ENCODE results near the gene MYDGF. TPM values are rescaled to one million over a fixed set of nuclear protein-coding genes. Genes with fewer than 3 reads are reported as not detected.
A peak's percentile ranks its signal among the peaks of the same experiment; 100 is the strongest.

MYDGF gene
- total RNA-seq, 2 experiments from 2014 or later = 59.2 to 65.8 TPM

GRCh38 chr19:4707322-4707721 is 37.2 kb upstream of the MYDGF start:
- H3K9me3 Mint-ChIP-seq = no peaks in the 10 kb centered on the region
- H3K36me3 Mint-ChIP-seq = peaks cover 12% of the 10 kb centered on the region
- H3K4me1 Mint-ChIP-seq = peaks cover 2% of the 10 kb centered on the region
- no peak overlapping the region for H3K4me3 Mint-ChIP-seq
- H3K27ac Mint-ChIP-seq = no peak overlapping the region
- H3K27me3 Mint-ChIP-seq = no peaks in the 10 kb centered on the region
- DNase-seq = no peak

- Mint-ChIP-seq H3K9me3 (no peaks in the 10 kb centered on the region), H3K27me3 (no peaks in the 10 kb centered on the region), H3K36me3 (peaks cover 14% of the 10 kb centered on the region), H3K27ac (no peak overlapping the region), H3K4me1 (peaks cover 2% of the 10 kb centered on the region), H3K4me3 (no peak overlapping the region)
- DNase-seq = no peak
Measured at GRCh38 chr19:4705413-4706131, 35.4 kb upstream of the MYDGF start.

- H3K27ac Mint-ChIP-seq = no peak overlapping the region
- H3K27me3 Mint-ChIP-seq = no peaks in the 10 kb centered on the region
- no peak for DNase-seq
- no peaks in the 10 kb centered on the region for H3K9me3 Mint-ChIP-seq
- no peaks in the 10 kb centered on the region for H3K4me1 Mint-ChIP-seq
- peaks cover 14% of the 10 kb centered on the region for H3K36me3 Mint-ChIP-seq
- no peak overlapping the region for H3K4me3 Mint-ChIP-seq
Measured at GRCh38 chr19:4704317-4704673, 34.2 kb upstream of the MYDGF start.

GRCh38 chr19:4703671-4704316 is 33.7 kb upstream of the MYDGF start:
- H3K27ac Mint-ChIP-seq = no peak overlapping the region
- peaks cover 12% of the 10 kb centered on the region for H3K36me3 Mint-ChIP-seq
- H3K9me3 Mint-ChIP-seq = no peaks in the 10 kb centered on the region
- no peaks in the 10 kb centered on the region for H3K27me3 Mint-ChIP-seq
- no peaks in the 10 kb centered on the region for H3K4me1 Mint-ChIP-seq
- no peak for DNase-seq
- H3K4me3 Mint-ChIP-seq = no peak overlapping the region

GRCh38 chr19:4702764-4703163 is 32.6 kb upstream of the MYDGF start:
- no peak for DNase-seq
- Mint-ChIP-seq H3K4me3 (no peak overlapping the region), H3K4me1 (no peaks in the 10 kb centered on the region), H3K36me3 (peaks cover 12% of the 10 kb centered on the region), H3K9me3 (no peaks in the 10 kb centered on the region), H3K27me3 (no peaks in the 10 kb centered on the region), H3K27ac (no peak overlapping the region)

GRCh38 chr19:4701557-4701956 is 31.4 kb upstream of the MYDGF start:
- H3K4me3 Mint-ChIP-seq = no peak overlapping the region
- no peak for DNase-seq
- H3K27ac Mint-ChIP-seq = no peak overlapping the region
- no peaks in the 10 kb centered on the region for H3K27me3 Mint-ChIP-seq
- peaks cover 21% of the 10 kb centered on the region for H3K36me3 Mint-ChIP-seq
- no peaks in the 10 kb centered on the region for H3K4me1 Mint-ChIP-seq
- no peaks in the 10 kb centered on the region for H3K9me3 Mint-ChIP-seq

GRCh38 chr19:4700693-4700970 is 30.5 kb upstream of the MYDGF start:
- H3K27me3 Mint-ChIP-seq = no peaks in the 10 kb centered on the region
- no peaks in the 10 kb centered on the region for H3K4me1 Mint-ChIP-seq
- H3K27ac Mint-ChIP-seq = no peak overlapping the region
- no peaks in the 10 kb centered on the region for H3K9me3 Mint-ChIP-seq
- no peak overlapping the region for H3K4me3 Mint-ChIP-seq
- no peak for DNase-seq
- H3K36me3 Mint-ChIP-seq = peaks cover 21% of the 10 kb centered on the region

- peaks cover 21% of the 10 kb centered on the region for H3K36me3 Mint-ChIP-seq
- no peaks in the 10 kb centered on the region for H3K9me3 Mint-ChIP-seq
- no peak overlapping the region for H3K4me3 Mint-ChIP-seq
- H3K27ac Mint-ChIP-seq = no peak overlapping the region
- no peak for DNase-seq
- no peaks in the 10 kb centered on the region for H3K4me1 Mint-ChIP-seq
- H3K27me3 Mint-ChIP-seq = no peaks in the 10 kb centered on the region
Measured at GRCh38 chr19:4699826-4700692, 29.9 kb upstream of the MYDGF start.

GRCh38 chr19:4697304-4697703 is 27.2 kb upstream of the MYDGF start:
- no peak overlapping the region for H3K4me3 Mint-ChIP-seq
- H3K27me3 Mint-ChIP-seq = no peaks in the 10 kb centered on the region
- no peaks in the 10 kb centered on the region for H3K4me1 Mint-ChIP-seq
- no peak overlapping the region for H3K27ac Mint-ChIP-seq
- H3K9me3 Mint-ChIP-seq = no peaks in the 10 kb centered on the region
- H3K36me3 Mint-ChIP-seq = peaks cover 28% of the 10 kb centered on the region
- DNase-seq = no peak

- no peaks in the 10 kb centered on the region for H3K27me3 Mint-ChIP-seq
- H3K9me3 Mint-ChIP-seq = no peaks in the 10 kb centered on the region
- DNase-seq = no peak
- H3K4me1 Mint-ChIP-seq = no peaks in the 10 kb centered on the region
- H3K36me3 Mint-ChIP-seq = peaks cover 22% of the 10 kb centered on the region
- H3K27ac Mint-ChIP-seq = no peak overlapping the region
- H3K4me3 Mint-ChIP-seq = no peak overlapping the region
Measured at GRCh38 chr19:4695224-4695731, 25.1 kb upstream of the MYDGF start.

- Mint-ChIP-seq H3K4me1 (no peaks in the 10 kb centered on the region), H3K36me3 (peaks cover 22% of the 10 kb centered on the region), H3K27me3 (no peaks in the 10 kb centered on the region), H3K4me3 (no peak overlapping the region), H3K9me3 (no peaks in the 10 kb centered on the region), H3K27ac (no peak overlapping the region)
- no peak for DNase-seq
Measured at GRCh38 chr19:4694211-4694987, 24.3 kb upstream of the MYDGF start.

- Mint-ChIP-seq H3K4me3 (no peak overlapping the region), H3K27me3 (no peaks in the 10 kb centered on the region), H3K27ac (peak overlapping the region; percentile 29), H3K9me3 (no peaks in the 10 kb centered on the region), H3K36me3 (peaks cover 22% of the 10 kb centered on the region), H3K4me1 (no peaks in the 10 kb centered on the region)
- no peak for DNase-seq
Measured at GRCh38 chr19:4693471-4694121, 23.5 kb upstream of the MYDGF start.

- Mint-ChIP-seq H3K4me3 (no peak overlapping the region), H3K4me1 (no peaks in the 10 kb centered on the region), H3K36me3 (peaks cover 22% of the 10 kb centered on the region), H3K9me3 (no peaks in the 10 kb centered on the region), H3K27ac (no peak overlapping the region), H3K27me3 (no peaks in the 10 kb centered on the region)
- no peak for DNase-seq
Measured at GRCh38 chr19:4693078-4693350, 22.9 kb upstream of the MYDGF start.

- H3K4me1 Mint-ChIP-seq = no peaks in the 10 kb centered on the region
- H3K4me3 Mint-ChIP-seq = no peak overlapping the region
- H3K27ac Mint-ChIP-seq = no peak overlapping the region
- H3K36me3 Mint-ChIP-seq = peaks cover 19% of the 10 kb centered on the region
- DNase-seq = no peak
- no peaks in the 10 kb centered on the region for H3K27me3 Mint-ChIP-seq
- H3K9me3 Mint-ChIP-seq = no peaks in the 10 kb centered on the region
Measured at GRCh38 chr19:4692251-4693077, 22.3 kb upstream of the MYDGF start.
